GM18520 (cell line): ENCODE results near the gene RTN4R.
"Not testable (repeated sequence)": the region's sequence is repeated elsewhere in the genome, so short reads cannot be mapped to it uniquely, and the experiment has no call there.

Experiments
- ATAC-seq: cut with Tn5 transposase; IDR thresholded peaks from one replicate; pipeline ENCODE4 v1.9.1; 2021; ENCODE audit not compliant: unreplicated experiment

The RTN4R gene

GRCh38 chr22:20268279-20269012 lies at the start of gene RTN4R:
Gene RTN4R, minus strand, starts transcription at chr22:20268318. Its CDS starts 226 bp downstream, at chr22:20268092.
- no peak for ATAC-seq

DNA sequence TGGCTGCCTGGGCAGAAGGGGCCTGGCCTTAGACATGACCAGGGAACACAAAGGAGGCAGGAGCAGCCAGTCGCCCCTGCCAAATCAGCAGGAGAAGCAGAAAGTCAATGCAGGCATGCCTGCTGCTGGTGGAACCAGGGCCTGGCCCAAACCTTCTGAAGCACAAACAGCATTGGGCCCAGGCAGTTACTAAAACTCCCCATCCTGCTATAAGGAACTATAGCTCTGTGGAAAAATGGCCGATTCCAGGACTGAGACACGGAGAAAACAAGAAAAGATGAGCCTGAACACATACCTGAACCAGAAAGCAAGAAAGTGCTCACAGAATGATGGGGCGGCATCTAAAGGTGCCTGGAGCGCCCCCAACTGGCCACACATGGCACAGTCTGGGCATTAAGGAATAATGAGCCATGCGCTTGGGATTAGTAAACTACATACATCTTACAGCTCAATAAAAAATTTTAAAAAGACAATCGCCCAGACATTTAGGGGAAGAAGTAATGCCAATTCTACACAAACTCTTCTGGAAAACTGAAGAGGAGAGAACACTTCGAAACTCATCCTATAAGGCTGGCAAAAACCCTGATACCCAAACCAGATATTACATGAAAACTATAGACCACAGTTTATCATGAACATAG lies 49.4 kb upstream of the RTN4R start:
- not testable (repeated sequence) for ATAC-seq

- no peak for ATAC-seq
Observed at GRCh38 chr22:20316844-20317401, 48.8 kb upstream of the RTN4R start.

- ATAC-seq, result no peak
Observed at GRCh38 chr22:20316217-20316843, 48.2 kb upstream of the RTN4R start.

GRCh38 chr22:20315337-20316216 lies 47.5 kb upstream of the RTN4R start:
- ATAC-seq, result no peak

- ATAC-seq, result not testable (repeated sequence)
Observed at GRCh38 chr22:20314741-20315336, 46.7 kb upstream of the RTN4R start.

DNA sequence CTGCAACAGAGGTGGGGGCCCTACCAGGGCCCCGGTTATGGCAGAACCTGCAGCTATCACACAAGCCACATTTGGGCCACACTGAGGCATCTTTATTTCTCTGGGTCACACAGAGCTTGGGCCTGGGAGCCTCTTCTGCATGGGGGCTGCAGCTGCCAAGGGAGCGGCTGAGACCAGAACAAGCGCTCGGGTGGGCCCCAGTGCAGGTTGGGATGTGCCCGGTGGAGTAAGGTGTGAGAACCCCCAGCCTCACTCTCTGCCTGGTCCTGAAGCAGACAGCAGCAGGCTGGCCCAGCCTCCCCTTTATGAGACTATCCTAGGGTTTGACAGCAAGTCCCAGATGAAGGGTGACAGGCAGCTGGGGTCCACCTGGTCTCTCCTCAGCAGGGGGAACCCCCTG lies 46.1 kb upstream of the RTN4R start:
- not testable (repeated sequence) for ATAC-seq

DNA sequence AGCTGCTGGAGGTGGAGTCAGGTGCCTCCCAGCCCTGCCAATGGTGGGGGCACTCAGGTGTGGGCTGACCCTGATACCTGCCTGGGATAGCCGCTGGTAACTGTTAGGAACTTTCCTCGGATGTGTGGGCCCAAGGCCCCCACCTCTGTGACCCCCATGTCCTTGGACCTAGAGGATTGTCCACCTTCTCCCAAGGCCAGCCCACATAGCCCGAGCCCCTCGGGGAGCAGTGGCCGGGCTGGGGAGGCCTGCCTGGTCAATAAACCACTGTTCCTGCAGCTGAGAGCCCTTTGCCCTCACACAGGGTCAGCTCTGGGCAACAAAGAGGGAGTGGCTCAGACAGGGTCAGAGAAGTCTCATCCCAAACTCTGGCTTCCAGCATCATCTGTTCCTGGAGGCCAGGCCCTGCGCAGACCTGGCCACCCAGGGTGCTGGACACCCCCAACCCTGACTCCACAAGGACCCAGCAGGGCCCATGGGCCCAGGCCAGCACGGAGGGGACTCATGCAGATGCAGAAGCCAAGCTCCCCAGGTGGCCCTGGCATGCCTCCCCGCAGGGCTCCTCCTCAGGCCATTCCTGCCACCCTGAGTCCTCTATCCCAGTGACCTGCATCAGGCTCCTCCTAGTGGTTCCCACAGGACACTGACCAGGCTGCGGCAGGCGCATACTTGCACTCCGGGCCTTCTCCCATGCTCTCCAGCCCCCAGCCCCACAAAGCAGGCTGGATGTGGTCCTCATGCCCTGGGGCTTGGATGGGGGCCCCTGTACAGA lies 45.4 kb upstream of the RTN4R start:
- not testable (repeated sequence) for ATAC-seq

GRCh38 chr22:20312396-20313191 lies 44.5 kb upstream of the RTN4R start:
- no peak for ATAC-seq

GRCh38 chr22:20311249-20312062 lies 43.3 kb upstream of the RTN4R start:
- not testable (repeated sequence) for ATAC-seq

- ATAC-seq, result not testable (repeated sequence)
Observed at GRCh38 chr22:20310773-20311172, 42.7 kb upstream of the RTN4R start.

- ATAC-seq, result not testable (repeated sequence)
Observed at GRCh38 chr22:20310180-20310579, 42.1 kb upstream of the RTN4R start.

DNA sequence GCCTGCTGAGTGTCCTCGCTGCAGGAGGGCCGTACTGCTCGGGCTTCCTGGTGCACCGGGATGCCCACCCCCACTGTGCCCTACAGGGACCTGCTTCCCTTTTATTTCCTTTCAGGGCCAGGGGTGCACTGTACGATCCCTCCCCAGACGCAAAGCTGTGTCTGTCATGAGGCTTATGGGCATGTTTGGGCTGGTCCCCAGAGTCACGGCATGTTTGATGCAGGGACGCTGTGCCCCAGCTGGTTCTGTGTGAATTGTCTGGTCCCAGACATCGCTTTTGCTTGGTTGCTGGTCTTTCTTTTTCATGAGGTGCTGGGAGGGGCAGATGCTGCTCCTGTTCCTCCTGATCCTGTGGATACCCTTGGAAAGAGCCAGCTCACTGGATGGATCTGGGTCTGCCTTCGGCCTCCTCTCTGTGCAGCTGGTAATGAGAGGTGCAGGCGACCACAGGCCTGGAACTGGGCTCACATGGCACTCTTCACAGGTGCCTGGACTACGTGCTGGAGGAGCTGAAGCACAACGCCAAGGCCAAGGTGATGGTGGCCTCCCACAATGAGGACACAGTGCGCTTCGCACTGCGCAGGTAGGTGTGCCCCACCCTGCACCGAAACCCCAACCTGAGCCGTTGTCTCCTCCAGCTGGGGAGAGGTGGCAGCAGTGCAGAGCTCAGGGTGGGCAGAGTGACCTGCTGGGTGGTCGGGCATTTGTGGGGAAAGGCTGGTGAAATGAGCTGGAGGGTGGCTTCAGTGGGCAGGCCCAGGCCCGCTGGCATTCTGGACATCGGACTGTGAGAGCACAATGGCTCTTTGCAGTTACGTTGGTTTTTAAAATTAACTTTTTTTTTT lies 40.9 kb upstream of the RTN4R start:
- ATAC-seq, result not testable (repeated sequence)

- ATAC-seq, result not testable (repeated sequence)
Observed at GRCh38 chr22:20307448-20308447, 39.6 kb upstream of the RTN4R start.

DNA sequence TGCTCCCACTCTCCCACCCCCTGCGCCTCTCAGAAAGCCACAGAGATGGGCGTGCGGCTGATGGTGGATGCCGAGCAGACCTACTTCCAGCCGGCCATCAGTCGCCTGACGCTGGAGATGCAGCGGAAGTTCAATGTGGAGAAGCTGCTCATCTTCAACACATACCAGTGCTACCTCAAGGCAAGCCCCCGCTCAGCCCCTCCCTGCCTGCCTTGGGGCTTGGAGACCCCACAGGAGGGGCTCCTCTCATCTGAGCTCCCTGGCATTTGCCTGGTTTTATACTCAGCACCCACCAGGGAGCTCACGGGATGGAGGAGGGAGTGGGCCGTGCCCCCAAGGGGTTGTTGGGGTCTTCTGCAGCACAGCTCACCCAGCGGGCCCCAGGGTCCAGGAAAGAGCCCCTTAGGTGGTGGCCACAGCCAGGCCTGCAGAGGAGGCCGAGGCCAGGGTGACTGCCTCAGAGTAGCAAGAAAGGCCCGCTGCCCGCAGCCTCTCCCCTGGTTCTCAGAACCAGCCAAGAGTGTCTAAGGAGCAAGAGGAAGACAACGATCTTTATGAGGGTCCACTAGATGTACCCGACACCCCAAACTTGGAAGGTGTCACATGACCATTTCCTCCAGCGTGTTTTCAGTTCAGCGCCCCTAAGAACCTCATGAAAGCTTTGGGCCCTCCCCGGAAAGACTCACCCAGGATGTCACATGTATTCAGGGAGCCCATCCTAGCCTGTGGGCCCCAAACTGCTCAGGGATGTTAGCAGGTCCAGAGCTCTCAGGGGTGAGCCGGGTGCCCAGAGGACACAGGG lies 38.7 kb upstream of the RTN4R start:
- not testable (repeated sequence) for ATAC-seq
